Hypothalamus (tissue), 51 donors: ENCODE measurements around the gene AP3B1.

Experiments used
- DNase-seq, 51 donors: peaks; one replicate each; lab custom pipeline; 2025; lab: John Stamatoyannopoulos, UW

AP3B1 gene

DNA sequence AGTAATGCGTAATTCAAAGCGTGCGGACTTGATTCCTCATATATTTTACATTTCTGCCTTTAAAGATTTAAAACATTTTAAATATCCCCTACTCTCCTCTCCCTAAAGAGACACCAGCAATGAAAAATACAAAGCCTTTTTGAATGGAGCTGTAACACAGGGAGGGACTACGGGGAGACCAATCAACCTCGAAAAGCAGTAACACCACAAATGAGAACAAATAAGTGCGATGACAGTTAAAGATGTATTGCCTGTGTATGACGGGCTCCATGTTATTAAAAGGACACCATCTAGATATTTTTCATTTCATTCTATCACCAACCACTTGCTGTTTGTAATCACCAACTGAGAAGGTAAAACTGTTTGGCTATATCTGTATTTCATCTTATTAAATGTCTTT lies 288.0 kb downstream of the AP3B1 start:
- no peak for DNase-seq

DNA sequence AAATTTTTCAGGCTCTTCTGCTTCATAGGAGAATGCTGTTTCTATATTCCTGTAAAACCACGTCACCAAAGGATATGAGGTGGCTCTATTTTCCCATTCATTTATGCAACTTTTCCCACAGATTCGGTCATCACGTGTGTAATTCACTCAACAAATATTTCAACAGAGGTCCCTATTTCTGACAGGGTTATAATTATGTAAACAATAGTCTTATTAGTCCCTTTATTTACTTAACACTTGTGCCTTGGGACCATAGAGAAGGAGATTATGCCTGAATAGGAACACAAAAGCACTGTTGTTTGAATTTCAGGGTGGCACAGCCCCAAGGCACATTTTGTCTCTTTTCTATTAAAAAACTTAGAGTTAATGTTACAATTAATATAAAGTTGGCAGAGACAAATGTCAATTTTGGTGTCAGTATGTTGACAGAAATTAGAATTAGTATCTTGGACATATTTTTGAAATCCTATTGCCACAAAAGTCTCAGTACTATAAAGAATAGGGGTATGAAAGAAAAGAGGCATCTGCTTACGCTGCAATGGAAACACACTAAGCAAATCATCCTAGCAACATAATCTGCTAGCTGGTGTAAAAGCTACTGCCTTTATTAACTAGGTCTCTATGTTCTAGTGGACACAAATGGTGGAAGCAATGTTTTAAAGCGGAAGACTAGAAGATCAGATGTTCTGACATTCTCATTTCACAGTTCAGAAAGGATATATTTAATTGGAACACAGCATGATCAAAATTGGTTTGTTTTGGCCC lies 289.3 kb downstream of the AP3B1 start:
- peak in 2 of 51 donors; percentile 21 to 81 for DNase-seq

DNA sequence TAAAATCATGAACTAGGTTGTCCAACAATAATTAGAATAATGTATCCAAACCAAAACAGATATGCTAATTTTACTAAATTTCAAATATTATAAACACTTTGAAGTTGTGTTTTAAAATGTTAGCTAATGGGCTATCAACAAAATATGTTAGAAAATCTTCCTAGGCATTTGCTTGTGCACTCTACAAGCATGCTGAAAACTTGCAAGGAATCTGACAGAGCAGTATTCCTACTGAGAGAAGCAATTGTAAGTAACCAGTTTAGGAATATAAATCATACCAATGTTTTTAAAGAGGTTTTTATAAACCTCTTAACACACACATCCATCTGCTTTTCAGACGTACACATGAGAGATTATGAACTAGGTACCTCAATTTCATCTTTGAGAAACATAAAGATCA lies 289.9 kb downstream of the AP3B1 start:
- no peak for DNase-seq

DNA sequence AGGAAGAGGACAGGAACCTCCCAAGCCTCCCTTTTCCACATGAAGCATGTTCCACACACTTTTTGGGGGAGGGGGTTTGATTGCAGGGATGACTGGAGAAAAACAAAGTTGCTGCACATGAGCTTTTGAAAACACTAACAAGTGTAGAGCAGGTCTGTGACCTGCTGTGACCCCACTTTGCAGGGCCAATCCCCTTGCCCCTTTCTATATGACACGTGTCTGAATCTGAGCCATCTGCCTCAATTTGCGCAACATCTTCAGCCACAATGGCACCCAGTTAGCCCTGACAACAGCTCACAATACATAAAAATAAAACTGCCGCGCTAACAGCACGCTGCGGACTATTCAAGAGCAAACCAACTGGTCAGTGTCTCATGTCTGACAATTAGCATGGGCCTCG lies 290.6 kb downstream of the AP3B1 start:
- DNase-seq, result peak in 3 of 51 donors; percentile 28 to 69 (median 29)

DNA sequence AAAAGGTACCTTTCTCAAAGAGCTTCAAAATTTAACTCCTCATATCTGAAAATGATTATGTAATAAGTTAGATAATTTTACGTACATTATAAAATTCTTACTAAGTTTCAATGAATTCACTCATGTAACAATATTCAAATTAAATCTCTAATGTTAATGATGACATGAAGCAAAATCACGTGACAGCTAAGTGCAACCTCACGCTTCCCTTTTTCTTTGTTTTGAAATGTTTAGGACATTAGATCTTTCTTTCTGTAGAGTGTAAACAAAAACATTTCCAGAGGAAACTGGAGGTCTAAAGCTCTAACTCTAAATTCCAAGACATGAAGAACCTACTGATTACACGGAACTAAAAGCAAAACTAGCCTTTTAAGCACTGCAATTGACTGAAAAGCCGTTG lies 291.0 kb downstream of the AP3B1 start:
- no peak for DNase-seq

DNA sequence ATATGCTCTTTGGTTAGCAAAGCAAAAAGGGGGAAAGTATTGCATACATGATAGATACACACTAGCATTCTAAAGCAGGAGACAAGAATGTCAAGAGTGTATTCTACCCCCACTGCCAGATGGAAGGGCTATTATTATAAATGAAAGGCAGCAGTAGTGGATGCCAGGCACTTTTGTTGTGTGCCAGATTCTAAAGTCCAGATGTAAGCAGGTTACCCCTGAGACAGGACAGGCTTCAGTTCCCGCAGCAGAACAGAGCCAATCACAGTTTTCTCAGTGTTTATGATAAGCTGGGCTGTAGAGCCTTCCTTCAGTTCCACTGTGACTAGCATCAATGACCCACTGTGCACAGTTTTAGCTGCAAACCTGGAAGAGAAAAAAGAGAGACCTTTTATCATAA lies 291.8 kb downstream of the AP3B1 start:
- peak in 2 of 51 donors; percentile 31 for DNase-seq

DNA sequence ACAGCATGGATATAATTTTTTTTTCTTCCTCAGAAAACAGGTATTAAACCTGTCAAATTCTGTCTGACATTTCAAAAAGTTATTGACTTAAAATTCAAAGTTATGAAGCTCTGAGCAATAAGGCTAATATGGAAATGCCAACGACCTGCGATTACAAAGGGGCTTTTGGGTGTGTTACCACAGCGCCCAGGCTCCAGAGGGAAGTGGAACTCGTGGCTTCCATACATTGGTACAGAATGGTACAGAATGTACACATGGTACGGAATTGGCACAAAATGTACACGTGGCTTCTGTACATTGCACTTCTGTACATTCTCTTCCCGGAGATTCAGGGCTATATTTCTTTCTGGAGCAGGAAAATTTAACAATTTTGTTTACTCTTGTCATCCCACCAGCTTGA lies 293.3 kb downstream of the AP3B1 start:
- no peak for DNase-seq

DNA sequence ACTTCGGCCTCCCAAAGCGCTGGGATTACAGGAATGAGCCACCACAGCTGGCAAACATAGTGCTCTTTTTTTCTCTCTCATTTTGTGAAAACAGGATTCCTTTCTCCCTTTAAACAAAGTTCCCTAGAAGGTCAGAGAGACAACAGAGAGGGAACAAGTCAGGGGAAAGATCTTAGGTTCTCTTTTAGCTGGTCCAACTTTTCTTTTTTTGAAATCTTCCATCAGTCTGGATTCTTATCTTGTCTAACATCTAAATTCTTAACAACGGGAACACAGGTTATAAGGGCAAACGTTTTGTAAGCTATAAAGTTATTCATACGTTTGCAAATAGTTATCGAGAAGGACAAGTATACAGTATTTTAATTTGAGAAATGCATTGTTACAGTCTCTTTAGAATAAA lies 294.3 kb downstream of the AP3B1 start:
- no peak for DNase-seq

DNA sequence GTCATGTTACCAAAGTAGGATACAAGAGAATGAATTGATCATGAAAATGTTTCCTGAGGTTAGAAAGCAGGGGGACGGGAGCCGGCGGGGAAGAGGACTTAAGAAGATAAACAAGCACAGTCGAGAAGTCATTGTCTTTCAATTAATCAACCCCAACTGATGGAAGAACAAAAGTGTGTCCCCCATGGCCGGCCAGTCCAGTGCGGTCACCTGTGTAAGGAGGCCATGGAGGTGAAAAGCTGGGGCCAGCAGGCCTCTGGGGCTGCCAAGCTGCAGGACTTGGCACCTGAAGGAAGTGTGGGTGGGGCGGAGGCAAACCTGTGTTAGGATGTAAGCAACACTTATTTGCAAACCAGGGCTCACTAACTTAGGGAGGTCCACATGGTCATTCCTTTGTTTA lies 295.1 kb downstream of the AP3B1 start:
- DNase-seq, result no peak

DNA sequence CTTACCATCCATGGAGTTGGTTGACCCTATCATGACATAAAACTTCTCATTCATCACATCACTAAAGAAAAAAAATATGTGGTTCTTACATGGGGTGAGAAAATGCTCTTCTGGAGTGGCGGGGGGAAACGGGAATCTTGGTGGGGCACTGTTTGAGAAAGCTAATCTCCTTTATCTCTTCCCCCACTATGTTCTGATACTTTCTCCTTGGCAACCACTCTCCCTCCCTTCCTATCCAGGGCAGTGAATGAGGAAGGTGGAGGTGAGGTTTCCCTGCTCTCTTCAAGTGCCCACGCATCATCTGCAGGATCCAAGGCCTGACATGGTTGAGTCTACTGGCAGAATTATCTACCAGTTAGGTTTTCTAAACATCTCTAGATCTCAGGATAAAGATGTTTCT lies 297.6 kb downstream of the AP3B1 start:
- DNase-seq, result no peak

DNA sequence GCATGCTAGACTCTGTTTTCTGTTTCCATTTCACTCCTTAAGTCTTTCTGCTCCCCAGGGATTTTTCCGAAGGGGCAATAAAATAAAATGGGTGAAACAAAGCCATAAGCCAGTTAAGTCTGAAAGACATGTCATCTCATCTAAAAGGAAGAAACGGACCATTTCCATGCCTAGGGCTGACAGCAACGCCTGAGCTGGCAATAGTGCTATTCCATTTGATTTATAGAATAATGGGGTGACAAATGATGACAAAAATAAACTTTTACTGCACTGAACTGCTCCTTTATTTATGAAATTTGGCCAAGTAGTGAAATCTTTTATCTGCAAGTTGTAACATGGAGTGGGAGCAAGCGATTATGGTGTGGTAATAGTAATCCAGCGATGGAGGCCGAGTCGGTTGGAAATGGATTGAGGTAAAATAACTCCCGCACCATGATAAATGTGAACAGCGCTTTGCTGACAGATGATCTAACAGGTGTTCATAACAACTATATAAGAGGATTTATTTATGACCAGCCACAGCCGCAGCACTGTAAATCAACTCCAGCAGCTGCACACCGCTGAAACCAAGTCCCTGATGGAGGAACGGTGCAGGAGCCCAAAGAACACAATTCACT lies 298.6 kb downstream of the AP3B1 start:
- no peak for DNase-seq

DNA sequence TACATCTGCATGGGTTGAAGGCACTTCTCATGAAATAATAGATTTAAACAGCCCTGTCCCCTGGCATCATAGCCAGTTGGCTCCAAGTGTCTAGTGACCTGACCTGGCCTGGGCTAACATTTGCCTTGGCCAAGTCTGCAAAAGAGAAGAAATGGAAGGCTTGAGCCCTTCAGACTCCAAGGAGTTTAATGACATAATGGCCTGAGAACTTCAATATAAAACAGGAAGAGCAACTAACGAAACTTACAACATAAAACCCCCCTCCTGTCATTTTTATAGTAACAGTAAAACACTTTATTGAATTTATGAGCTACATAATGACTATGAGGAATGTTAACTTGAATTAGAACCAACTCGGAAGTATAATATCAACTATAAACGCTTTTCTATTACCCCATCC lies 299.6 kb downstream of the AP3B1 start:
- no peak for DNase-seq

DNA sequence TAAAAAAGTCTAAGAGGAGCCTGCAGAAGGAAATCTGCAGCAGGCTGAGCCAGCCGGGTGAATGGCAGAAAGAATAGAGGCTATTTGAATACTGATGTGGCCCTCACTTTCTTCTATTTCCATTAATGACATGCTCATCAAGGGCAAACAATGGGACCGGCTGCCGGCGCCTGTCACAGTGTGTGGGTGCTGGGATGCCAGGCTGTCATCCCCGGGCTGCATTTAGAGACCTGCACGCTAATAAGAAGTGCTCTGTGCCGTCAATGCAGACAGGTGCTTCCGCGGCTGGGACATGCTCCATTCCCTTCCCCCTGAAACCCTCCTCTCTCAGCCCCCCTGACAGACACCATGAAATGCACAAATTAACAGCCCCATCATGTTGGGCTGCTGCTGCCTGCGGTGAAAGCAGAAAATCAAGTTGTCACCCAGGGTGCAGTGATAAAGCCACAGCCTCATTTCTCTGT lies 300.6 kb downstream of the AP3B1 start:
- DNase-seq, result peak in 38 of 51 donors; percentile 35 to 90 (median 60)

DNA sequence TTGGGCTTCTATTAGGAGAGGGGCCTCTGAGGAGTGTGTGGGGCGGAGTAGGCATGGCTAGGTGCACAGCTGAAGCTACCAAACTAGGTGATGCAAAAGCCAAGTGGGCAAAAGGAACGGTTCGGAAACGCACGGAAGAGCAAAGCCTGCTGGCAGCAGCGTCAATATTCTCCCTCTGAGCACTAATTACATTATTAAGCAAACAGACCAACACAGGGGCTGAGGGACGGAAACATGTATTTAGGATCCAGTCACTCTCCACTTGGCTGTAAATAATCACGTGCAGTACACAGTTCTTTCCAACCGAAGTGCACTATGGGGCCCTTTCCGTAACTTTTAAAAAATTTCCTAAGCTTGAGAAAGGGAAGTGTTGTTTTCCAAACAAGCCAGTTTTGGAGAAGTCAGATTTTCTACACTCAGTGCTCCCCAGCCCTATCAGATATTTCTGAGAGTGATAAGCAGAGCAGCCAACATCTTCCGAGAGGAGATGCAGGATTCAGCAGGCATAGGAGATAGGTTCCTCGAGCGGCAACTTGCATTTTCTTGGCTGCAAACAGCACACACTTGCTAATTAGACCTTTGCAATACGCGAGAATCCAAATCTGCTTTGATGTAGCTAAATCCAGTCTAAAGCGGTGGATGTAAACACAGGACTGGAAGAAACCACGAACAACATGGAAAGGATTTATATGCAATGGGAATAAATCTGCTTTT lies 301.2 kb downstream of the AP3B1 start:
- DNase-seq, result peak in 2 of 51 donors; percentile 56 to 82

DNA sequence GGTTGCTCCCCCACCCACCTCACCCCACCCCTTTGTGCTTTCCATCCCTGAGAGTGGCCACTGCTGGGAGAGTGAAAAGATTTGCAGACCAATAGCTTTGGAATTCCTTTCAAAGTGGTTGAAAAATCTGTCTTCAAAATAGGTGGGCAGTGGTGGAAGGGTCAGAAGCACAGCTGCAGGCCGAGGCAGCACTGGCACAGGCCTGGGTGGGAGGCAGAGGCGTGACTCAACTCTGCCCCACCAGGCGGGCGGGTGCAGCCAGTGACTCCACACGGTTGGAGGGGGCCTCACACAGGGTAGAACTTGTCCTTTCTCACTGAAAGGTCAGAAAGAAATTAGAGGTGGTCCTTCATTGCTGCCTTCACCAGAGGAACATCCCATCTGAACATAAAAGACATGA lies 303.4 kb downstream of the AP3B1 start:
- peak in 5 of 51 donors; percentile 10 to 46 (median 22) for DNase-seq

DNA sequence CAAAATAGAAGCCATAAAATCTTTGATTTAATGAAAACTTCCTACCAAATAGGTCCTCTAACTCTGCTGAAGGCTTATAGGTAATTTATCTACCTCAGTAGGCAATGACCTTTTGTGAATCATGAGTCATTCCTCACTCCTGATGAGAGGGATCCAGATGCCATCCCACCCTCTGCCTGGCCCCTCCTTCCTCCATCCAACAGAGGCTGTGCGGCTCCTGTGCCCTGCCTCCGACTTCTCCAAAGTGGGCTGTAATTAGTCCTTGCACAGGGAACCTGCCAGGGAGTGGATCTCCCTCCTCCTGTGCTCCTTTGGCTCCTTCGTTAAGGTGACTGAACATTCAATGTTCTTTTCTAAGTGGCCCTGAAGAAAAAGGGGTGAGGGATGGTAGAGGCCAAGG lies 304.5 kb downstream of the AP3B1 start:
- DNase-seq, result no peak

DNA sequence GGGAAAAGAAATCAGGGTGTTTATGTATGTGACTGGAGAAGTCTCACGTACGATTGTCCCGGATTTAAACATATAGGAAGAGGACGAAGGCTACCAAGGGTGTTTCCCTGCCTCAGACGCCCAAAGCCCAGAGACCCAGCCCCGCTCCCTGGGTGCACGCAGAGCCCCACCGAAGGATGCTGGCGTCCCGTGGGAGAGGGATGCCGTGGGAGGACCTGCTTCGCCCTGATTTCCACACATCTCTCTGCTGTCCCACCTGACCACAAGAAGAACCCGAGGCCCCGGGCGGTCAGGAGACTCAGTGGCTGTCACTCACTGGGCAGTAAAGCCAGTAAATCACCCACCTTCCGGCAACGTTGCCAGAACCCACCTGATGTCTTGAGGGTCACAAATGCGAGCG lies 306.5 kb downstream of the AP3B1 start:
- no peak for DNase-seq

DNA sequence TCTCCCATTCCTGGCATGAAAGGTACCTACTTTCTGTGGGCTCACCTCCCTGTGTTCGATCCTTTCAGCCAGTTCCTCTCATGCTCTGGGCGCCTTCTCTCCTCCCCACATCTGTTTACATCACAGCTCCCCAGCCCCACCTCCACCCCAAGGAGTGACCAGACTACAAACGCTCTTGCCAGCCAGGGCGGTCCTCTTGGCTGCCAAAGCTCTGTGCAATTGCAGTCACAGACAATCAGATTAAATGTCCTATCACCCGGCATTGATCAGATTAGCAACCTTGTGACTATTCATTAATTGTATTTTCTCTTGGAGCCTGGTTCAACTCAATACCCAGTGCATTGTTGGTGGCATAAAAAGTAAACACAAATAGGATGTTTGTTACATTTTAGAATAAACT lies 307.2 kb downstream of the AP3B1 start:
- peak in 32 of 51 donors; percentile 21 to 82 (median 50) for DNase-seq

DNA sequence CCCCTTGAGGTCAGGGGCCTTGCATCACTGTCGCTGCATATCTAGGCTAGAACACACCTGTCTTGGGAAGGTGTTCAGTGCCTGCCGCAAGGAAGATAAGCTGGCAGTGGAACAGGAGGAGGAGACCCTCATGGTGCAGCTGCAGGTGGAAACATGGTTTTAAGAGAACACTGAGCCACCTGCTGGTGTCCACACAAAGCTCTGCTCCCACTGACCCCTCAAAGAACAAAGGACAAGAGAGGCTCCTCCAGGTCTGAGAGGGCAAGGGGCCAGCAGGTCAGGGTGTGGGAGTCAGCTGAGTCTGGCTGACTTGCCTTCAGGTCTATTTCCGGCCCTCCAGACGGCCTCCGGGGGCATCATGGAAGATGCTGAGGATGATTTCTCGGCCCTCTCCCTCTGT lies 308.2 kb downstream of the AP3B1 start:
- DNase-seq, result no peak

DNA sequence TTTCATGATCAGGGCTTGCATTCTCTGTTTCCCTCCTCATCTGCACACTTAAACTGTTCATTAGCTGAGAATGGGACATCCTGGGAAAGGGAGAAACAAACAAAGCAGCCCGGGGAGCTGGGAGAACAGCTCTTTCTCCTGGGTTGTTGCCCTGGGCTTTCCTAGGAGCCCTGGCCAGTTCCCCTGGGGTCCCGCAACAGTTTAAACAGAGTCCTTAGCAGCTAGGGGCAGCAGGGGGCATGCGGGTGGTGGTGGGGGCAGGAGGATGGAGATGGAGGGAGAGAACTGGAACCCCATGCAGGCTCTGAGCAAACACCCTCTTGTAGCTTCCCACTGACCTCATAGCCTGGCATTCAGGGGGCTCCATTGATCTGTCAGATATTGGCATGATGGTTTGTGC lies 309.3 kb downstream of the AP3B1 start:
- peak in 1 of 51 donors; percentile 20 for DNase-seq

DNA sequence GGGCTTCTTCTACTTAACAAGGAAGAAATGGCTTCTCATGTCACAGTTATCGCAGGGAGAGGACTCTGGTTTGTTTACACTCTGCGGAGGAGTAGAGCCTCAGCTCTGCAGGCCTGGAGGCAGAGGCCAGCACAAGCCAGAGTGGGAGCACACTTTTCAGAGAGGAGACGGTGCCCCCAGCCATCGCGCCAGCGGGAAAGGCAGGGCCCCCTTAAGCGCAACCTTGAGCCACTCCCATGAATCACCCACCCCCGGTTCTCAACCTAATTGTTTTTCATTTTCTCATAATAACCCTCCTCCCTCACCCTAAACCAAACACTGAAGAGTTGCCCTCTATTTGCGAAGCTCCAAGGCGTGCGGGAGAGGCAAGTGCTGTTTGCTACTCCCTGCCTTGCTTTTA lies 309.9 kb downstream of the AP3B1 start:
- no peak for DNase-seq
